NK-92 (cell line): ENCODE measurements around the gene CSF2RB.

Experiments
- DNase-seq: peaks from one replicate; lab custom pipeline; 2025; ENCODE audit not compliant: unreplicated experiment; lab: John Stamatoyannopoulos, UW

CSF2RB gene

DNA sequence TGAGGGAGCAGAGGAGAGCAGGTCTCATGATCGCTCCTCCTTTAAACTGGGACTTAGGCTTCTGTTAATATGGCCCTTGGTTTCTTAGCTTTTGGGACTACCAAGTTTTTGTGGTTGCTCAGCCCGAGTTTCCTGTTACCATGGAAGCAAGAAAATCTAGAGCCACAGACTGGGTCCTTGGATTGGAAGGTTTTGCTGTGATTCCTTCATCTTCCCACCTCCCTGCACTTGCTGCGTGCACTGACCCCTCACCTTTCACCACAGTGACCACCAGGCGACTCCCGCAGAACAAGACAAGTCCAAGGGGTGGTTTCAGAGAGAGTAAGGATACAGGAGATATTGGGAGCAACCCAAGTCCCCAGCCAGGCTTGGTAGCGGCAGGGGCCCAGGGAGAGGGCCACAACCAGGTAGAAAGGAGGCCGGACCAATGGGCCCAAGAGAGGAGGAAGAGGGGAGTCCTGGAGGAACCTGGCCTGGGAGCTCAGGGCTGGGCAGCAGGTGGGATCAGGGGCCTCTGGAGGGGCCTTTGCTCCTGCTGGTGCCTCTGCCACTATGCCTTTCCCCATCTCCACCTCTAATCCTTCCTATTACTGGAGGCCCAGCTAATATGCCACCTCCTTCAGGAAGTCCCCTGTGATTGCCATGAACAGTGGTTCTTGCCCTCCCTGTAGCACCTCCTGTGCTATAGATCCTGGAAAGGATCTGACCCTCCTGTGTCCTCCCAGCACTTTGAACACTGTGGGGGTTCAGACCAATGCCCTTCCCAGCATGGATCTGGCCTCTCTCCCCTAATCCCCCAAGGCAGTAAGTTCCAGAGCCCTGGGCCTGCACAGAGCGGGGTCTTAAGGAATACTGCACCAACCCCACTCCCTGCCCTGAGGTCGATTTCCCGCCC is 21.2 kb downstream of the CSF2RB start:
- no peak for DNase-seq

- DNase-seq = no peak
Observed at GRCh38 chr22:36935313-36935610, 21.8 kb downstream of the CSF2RB start.

- DNase-seq = no peak
Observed at GRCh38 chr22:36935694-36936093, 22.3 kb downstream of the CSF2RB start.

GRCh38 chr22:36936362-36937116 is 23.1 kb downstream of the CSF2RB start:
- DNase-seq = no peak

DNA sequence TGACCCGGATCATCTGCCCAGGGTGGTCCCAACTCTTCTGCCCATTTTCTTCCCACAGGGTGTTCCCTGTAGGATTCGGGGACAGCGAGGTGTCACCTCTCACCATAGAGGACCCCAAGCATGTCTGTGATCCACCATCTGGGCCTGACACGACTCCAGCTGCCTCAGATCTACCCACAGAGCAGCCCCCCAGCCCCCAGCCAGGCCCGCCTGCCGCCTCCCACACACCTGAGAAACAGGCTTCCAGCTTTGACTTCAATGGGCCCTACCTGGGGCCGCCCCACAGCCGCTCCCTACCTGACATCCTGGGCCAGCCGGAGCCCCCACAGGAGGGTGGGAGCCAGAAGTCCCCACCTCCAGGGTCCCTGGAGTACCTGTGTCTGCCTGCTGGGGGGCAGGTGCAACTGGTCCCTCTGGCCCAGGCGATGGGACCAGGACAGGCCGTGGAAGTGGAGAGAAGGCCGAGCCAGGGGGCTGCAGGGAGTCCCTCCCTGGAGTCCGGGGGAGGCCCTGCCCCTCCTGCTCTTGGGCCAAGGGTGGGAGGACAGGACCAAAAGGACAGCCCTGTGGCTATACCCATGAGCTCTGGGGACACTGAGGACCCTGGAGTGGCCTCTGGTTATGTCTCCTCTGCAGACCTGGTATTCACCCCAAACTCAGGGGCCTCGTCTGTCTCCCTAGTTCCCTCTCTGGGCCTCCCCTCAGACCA is 24.0 kb downstream of the CSF2RB start:
- no peak for DNase-seq

DNA sequence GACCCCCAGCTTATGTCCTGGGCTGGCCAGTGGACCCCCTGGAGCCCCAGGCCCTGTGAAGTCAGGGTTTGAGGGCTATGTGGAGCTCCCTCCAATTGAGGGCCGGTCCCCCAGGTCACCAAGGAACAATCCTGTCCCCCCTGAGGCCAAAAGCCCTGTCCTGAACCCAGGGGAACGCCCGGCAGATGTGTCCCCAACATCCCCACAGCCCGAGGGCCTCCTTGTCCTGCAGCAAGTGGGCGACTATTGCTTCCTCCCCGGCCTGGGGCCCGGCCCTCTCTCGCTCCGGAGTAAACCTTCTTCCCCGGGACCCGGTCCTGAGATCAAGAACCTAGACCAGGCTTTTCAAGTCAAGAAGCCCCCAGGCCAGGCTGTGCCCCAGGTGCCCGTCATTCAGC is 24.6 kb downstream of the CSF2RB start:
- no peak for DNase-seq

DNA sequence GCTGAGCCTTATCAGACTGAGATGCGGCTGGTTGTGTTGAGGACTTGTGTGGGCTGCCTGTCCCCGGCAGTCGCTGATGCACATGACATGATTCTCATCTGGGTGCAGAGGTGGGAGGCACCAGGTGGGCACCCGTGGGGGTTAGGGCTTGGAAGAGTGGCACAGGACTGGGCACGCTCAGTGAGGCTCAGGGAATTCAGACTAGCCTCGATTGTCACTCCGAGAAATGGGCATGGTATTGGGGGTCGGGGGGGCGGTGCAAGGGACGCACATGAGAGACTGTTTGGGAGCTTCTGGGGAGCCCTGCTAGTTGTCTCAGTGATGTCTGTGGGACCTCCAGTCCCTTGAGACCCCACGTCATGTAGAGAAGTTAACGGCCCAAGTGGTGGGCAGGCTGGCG is 25.5 kb downstream of the CSF2RB start:
- DNase-seq = no peak

DNA sequence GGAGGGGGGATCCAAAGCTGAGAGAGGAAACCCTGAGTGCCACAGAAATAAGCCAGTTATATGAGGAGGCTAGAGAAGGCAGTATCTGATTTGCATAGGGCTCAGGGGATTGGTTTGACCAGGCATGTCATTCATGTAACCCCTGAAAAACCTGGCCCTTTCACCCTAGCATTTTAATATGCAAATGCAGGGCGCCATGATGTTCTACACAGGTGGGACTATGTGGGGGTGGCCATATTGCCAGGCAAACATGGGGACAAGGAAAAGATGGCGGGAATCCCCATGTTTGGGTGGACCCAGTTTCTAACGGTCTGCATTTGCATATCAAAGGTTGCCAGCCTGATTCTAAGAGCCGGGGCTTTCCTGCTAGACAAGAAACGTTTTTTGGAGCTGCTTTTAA is 27.2 kb downstream of the CSF2RB start:
- no peak for DNase-seq

- DNase-seq = no peak
Observed at GRCh38 chr22:36942556-36942955, 29.1 kb downstream of the CSF2RB start.

DNA sequence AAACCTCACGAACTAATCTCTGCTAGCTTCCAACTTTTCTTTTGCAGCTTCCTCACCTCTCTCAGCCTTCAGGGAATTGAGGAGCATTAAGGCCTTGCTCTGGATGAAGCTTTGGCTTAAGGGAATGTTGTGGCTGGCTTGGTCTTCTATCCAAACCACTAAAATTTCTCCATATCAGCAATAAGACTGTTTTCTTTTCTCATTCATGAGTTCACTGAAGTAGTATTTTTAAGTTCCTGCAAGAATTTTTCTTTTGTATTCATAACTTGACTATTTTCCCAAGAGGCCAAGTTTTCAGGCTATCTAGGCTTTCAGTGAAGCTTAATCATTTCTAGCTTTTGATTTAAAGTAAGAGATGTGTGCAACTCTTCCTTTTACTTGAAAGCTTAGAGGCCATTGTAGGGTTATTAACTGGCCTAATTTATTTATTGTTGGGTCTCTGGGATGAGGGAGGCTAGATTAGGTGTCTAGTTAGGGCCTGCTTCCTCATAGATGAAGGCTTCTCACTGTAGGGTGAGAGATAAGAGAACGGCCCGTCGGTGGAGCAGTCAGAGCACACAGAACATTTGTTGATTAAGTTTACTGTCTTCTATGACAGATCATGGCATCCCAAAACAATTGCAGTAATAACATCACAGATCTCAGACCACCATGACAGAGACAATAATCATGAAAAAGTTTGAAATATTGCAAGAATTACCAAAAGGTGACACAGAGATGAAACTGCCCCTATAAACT is 33.2 kb downstream of the CSF2RB start:
- DNase-seq = no peak

DNA sequence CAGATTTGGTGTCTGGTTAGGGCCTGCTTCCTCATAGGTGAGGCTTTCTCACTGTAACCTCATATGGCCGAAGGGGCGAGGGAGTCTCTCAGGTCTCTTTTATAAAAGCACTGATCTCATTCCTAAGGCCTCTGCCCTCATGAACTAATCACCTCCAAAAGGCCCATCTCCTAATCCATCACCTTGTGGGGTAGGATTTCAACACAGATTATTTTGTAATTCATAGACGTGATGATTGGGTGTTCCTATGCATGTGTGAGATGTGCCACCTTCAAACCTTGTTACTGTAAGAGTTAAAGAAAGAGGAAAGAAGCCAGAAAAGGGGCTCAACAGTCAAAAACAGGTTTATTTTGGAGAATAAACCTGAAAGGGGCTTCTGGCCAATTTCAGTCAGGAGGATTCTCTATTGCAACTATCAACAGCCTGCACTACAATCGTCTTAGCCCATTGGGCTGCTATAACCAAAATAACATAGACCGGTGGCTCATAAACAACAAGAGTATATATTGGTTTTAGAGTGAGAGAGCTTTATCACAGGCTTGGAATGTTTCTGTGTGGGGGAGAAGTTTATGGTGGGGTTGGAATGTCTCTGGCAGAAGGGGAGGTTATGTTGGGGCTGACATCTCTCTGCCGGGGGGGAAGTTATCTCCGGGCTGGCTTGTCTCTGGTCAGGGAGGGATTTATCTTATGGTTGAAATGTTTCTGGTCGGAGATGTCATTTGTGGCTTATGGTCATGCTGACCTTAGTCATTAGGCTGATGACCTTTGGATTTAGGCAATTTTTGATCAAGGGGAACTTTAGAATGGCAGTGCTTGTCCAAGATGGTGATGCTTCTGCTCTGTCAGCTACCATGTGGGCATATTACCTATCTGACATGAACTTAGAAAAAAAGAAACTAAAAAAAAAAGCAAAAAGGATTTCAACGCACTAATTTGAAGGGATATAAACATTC is 35.1 kb downstream of the CSF2RB start:
- no peak for DNase-seq

GRCh38 chr22:36950797-36951590 is 37.6 kb downstream of the CSF2RB start:
- DNase-seq = no peak

DNA sequence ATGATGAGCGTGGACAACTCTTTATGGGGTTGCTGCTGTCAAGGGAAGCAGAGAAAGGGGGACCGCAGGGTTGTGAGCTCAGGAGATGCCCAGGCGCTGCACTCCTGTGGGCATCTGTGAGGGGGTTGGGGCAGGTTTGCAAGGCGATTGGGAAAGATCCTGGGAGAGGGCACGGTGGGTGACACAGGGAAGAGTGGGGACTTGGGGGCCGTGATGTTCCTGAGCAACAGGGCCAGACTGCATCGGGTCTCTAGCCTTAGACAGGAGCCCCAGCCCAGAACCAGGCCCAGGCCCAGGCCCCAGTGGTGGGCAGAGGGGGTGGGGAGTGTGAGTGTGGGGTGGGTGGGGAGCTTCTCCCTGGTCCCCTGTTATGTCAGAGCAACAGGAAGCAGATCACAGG is 38.3 kb downstream of the CSF2RB start:
- DNase-seq = no peak

- DNase-seq = no peak
Observed at GRCh38 chr22:36953239-36954080, 40.0 kb downstream of the CSF2RB start.

- no peak for DNase-seq
Observed at GRCh38 chr22:36954251-36955014, 41.0 kb downstream of the CSF2RB start.

- no peak for DNase-seq
Observed at GRCh38 chr22:36955691-36956090, 42.3 kb downstream of the CSF2RB start.

DNA sequence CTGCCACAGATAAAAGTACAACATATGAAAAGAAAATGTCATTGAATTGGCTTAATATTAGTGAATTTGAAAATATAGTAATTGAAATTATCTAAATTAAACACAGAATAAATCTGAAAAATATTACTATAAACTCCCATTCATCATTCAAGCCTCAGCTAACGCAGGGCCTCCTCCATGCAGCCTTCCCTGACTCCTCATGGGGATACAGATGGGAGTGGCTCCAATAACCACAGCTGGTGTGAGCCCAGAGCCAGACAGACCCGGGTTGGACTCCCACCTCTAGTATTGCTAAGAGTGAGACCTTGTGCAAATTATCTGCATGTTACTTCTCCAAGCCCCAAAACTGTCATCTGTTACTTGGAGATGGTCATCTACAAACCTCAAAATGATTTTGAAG is 44.9 kb downstream of the CSF2RB start:
- DNase-seq = no peak

DNA sequence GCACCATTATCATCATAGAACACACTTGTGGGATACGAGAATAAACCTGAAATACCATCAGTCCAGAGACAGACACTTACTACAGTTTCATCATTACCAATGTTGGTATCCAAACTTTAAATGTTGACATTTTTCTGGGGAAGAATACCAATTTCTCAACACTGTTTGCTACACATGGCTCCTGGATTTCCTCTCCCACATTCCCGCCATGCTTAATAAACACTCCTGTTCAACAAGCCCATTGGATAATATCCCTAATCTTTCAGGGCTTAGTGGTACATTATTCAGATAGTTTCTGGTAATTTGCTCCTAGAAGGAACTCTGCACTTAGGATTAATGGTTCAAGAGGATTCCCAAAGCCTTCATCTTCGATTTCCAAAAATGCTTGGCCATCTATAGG is 48.2 kb downstream of the CSF2RB start:
- no peak for DNase-seq
